GM18517 (cell line): ENCODE measurements around the gene SCYL2.
"Not testable (repeated sequence)": the region's sequence is repeated elsewhere in the genome, so short reads cannot be mapped to it uniquely, and the experiment has no call there.

Experiments
- ATAC-seq: cut with Tn5 transposase; IDR thresholded peaks from one replicate; pipeline ENCODE4 v1.9.1; 2021; ENCODE audit warnings: mild to moderate bottlenecking, moderate library complexity; ENCODE audit not compliant: unreplicated experiment

SCYL2 gene

DNA sequence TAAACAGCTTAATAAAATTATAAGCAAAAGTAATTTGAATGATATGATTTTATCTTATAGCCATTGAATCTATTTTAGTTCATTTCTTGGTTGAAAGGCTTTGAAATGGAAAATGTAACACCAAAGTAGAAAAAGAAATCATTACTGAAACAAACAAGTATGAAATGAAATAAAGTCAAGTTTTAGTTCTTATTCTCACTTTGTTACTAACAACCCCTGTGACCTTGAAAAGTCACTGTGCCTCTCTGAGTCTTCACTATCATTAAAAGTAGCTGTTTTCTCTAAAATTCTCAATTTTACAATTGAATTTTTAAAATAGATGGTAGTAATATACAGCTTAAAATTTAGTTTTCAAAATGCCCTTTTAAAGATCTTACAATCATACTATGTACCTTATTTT is 57.5 kb downstream of the SCYL2 start:
- ATAC-seq: peak; percentile 66

DNA sequence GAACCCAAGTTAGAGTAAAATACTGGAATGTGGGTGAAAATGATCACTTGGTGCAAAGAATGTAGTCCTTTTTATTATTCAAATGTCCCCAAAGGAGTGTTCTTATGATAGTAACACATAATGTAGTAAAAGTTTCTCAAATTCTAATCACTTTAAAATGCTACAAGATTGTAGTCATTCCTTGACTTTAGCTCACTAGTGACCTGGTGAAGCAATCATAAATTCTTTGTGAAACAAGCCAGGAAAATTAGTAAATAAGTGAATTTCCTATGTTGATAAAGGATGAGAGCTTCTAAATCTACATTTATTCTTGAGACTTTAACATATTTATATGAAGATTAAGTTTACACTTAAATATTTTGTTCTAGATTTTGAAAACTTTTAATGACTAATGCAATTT is 59.2 kb downstream of the SCYL2 start:
- ATAC-seq: no peak

DNA sequence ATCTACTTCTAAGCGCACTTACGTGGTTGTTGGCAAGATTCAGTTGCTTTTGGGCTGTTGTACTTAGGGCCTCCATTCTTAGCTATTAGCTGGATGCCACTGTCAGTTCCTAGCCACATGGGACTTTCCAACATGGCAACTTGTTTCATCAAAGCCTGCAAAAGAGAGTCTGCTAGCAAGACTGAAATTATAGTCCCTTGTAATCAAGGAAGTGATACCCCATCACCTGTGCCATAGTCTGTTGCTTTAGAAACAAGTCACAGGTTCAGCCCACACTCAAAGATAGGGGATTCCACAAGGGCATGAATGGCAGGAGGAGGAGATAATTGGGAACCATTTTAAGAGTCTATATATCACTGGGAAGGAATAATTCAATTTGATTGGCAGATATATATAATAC is 62.8 kb downstream of the SCYL2 start:
- peak; percentile 92 for ATAC-seq

- no peak for ATAC-seq
These were observed 64.9 kb downstream of the SCYL2 start for GRCh38 chr12:100331871-100332270.

DNA sequence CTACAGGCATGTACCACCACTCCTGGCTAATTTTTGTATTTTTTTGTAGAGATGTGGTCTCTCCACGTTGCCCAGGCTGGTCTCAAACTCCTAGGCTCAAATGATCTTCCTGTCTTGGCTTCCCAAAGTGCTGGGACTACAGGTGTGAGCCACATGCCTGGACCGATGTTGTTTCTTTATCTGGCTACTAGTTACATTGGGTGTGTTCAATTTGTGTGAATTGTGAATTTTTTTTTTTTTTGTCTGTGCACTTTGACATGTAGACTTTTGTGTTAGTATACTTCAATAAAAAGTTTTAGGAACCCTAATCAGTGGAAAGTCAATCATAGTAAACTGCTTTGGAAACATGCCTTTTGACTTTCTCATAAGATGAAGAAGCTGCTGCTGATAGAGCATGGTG is 65.9 kb downstream of the SCYL2 start:
- no peak for ATAC-seq

DNA sequence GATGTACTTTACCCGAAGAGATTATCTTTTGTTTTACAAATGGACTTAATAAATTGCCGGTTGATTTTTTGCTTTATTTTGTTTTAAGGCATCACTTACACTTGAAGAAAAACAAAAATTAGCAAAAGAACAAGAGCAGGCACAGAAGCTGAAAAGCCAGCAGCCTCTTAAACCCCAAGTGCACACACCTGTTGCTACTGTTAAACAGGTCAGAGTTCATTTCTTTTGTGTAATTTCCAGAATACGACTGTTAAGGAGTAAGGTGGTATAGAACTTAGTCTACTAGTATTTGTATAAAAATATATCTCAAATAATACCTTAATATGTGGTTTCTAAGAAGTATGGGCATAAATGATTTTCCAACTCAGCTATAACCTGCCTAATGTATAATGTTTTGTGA is 70.3 kb downstream of the SCYL2 start:
- ATAC-seq: no peak

DNA sequence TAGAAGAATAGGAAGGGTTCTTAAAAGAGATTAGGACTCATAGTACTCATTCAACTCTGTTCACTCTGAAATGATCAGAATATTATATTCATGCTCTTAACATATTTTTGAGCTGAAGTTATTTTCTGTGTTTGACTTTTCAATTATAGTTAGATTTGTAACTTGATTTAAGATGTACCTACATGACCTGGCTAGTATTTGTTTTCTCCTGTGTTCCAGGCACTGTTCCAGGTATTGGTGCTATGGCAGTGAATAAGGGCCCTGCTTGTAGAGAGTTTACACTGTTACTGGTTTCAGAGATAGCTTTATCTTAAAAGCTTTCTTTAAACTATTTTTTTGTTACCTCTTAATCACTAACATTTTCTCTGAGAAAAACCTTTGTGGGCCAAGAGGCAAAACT is 70.8 kb downstream of the SCYL2 start:
- no peak for ATAC-seq

GRCh38 chr12:100339071-100339470 is 72.1 kb downstream of the SCYL2 start:
- no peak for ATAC-seq

GRCh38 chr12:100342897-100343296 is 75.9 kb downstream of the SCYL2 start:
- not testable (repeated sequence) for ATAC-seq

GRCh38 chr12:100344351-100344750 is 77.4 kb downstream of the SCYL2 start:
- ATAC-seq: not testable (repeated sequence)

GRCh38 chr12:100345020-100345767 is 78.2 kb downstream of the SCYL2 start:
- ATAC-seq: no peak

GRCh38 chr12:100346660-100347059 is 79.7 kb downstream of the SCYL2 start:
- ATAC-seq: no peak

GRCh38 chr12:100348657-100349454 is 81.9 kb downstream of the SCYL2 start:
- no peak for ATAC-seq

DNA sequence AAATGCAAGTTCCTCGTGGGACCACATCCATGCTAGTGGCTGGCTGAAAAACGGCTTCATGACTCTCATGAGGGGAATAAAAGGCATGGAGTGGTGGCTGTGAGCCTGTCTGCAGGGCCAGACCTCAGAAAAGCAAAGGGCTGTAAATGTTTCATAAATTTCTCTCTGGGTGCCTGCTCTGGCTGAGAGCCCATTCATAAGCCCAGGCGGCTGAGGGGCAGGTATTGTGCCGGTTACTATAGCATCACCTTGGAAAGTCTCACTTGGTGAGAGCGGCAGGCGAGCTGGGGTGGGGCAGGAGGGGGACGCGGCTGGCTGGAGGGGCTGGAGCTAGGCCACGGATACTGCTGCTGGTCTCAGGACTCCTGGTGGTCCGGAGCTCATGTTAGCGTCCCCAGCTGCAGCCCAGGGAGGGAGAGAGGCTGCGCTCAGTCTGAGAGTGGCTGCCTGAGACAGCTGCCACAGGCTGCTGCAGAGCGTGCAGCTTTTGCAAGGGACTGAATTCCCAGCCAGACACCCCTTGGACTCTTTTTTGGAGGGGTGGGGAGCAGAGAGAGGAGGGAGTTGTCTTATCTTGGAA is 89.8 kb downstream of the SCYL2 start, which contains the start of gene SLC17A8:
TSS of gene SLC17A8 (plus strand) at position 431 of the 580 bp plus-strand sequence. CDS start 318 bp downstream, outside the sequence.
- ATAC-seq: no peak

DNA sequence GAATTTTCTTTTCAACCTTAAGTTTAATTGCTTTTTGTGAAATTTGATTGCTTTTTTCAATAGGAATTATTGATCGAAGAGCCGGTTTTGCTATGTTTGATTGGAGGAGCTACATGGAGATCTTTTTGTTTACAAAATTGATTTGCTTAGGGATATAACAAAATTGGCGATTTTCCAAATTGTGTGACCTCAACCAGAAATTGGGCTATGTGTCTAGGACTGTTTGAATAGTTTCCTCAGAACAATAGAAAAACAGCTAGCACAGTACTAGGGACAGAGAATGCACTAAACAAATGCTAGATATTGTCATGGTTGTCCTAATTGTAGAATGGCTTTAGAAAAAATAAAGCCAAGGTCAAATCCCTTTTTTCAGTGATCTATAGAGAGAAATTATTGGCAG is 92.3 kb downstream of the SCYL2 start:
- ATAC-seq: no peak

GRCh38 chr12:100359822-100360221 is 92.8 kb downstream of the SCYL2 start:
- ATAC-seq: no peak

DNA sequence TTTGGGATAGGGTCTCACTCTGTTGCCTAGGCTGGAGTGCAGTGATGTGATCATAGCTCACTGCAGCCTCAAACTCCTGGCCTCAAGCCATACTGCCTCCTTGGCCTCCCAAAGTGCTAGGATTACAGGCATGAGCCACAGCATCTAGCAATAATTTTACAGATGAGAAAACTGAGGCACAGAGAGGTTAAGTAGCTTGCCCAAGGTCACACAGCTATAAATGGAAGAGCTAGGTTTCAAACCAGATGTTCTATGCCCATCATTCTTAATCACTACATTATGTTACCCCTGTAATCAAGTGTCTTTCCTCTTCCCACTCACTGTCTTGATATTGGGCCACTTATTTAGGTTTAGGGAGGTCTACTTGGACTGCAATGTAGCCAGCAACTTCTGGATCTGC is 93.5 kb downstream of the SCYL2 start:
- ATAC-seq: no peak

GRCh38 chr12:100364324-100364723 is 97.3 kb downstream of the SCYL2 start:
- no peak for ATAC-seq

- no peak for ATAC-seq
These were observed 98.4 kb downstream of the SCYL2 start for GRCh38 chr12:100365411-100365810.

- no peak for ATAC-seq
These were observed 101.1 kb downstream of the SCYL2 start for GRCh38 chr12:100368066-100368465.

- ATAC-seq: no peak
These were observed 104.2 kb downstream of the SCYL2 start for GRCh38 chr12:100371146-100371545.
